Prostate gland (tissue), 2 donors: ENCODE results near the gene ITGA11. TPM values are rescaled to one million over a fixed set of nuclear protein-coding genes. Genes with fewer than 3 reads are reported as not detected.
A peak's percentile ranks its signal among the peaks of the same experiment; 100 is the strongest.

Source experiments
- DNase-seq: peaks from one replicate; pipeline ENCODE4 v3.0.0-alpha.2; 2019; ENCODE audit warnings: low spot score
- H3K27ac ChIP-seq, 2 donors: fragments of 200-600 bp; sonication (generic); 2 replicates each; pipeline ENCODE4 v1.5.1; 2017 to 2019
- H3K27me3 ChIP-seq: fragments of 200-600 bp; sonication (generic); replicated peaks from 2 replicates; pipeline ENCODE4 v1.5.1; 2019; ENCODE audit not compliant: insufficient read depth
- H3K36me3 ChIP-seq, 2 donors: fragments of 200-600 bp; sonication (generic); 1 replicate in 1 of 2; 2 replicates in 1 of 2; pipeline versions ENCODE4 v1.5.1 to v1.8.1; 2017 to 2019
- H3K4me1 ChIP-seq: fragments of 200-600 bp; sonication (generic); replicated peaks from 2 replicates; pipeline ENCODE4 v1.5.1; 2019
- H3K4me3 ChIP-seq, 2 donors: fragments of 200-600 bp; sonication (generic); 2 replicates each; pipeline ENCODE4 v1.5.1; 2017 to 2019
- H3K9me3 ChIP-seq: fragments of 200-600 bp; sonication (generic); 2 replicates; pipeline ENCODE4 v1.5.1; 2017
- CTCF ChIP-seq, 4 experiments: fragments of 200-600 bp in 2 of 4; fragments of 450-650 bp in 2 of 4; sonication (generic) in 2 of 4; IDR thresholded peaks; 1 replicate in 3 of 4; 2 replicates in 1 of 4; pipeline ENCODE4 v1.5.1; 2016 to 2019; ENCODE audit warnings: antibody characterized with exemption in 4 of 4, mild to moderate bottlenecking in 2 of 4, moderate library complexity in 2 of 4
- POLR2A ChIP-seq: fragments of 450-650 bp; IDR thresholded peaks from one replicate; pipeline ENCODE4 v1.6.1; 2016; ENCODE audit warnings: antibody characterized with exemption, mild to moderate bottlenecking
- POLR2AphosphoS5 ChIP-seq: sonication (generic); formaldehyde crosslinking; IDR thresholded peaks from one replicate; pipeline ENCODE4 v1.6.1; 2017; ENCODE audit warnings: antibody characterized with exemption
- WGBS: methylation state at CpG from one replicate; pipeline ENCODE4 v1.1.5; 2018; 5-methylcytosine and 5-hydroxymethylcytosine counted together
- intact Hi-C: fragments of 100-400 bp; cut with DNase I; formaldehyde crosslinking; loops from one replicate; pipeline ENCODE4 v1.14.2; 2022
- total RNA-seq, 2 donors: library from RNA; depleted of rRNA; stranded (reverse); fragments of >200 nt; gene quantifications; one replicate each; pipeline ENCODE4 v1.1.0, GENCODE V29; 2016

Gene ITGA11
- total RNA-seq, 2 donors from 2014 or later: 2.0 to 11.0 TPM

- Histone ChIP-seq H3K36me3 (no peaks in the 10 kb centered on the region), H3K4me1 (peaks cover 6% of the 10 kb centered on the region), H3K27ac (no peak overlapping the region), H3K4me3 (no peak overlapping the region), H3K9me3 (no peaks in the 10 kb centered on the region), H3K27me3 (no peaks in the 10 kb centered on the region)
- TF ChIP-seq POLR2AphosphoS5: no peak
- TF ChIP-seq CTCF (IDR thresholded peaks at IDR 0.05): no peak
- TF ChIP-seq POLR2A: no peak
- intact Hi-C loops: no loop called here
- WGBS: 96% methylated on average over 6 of the region's 6 CpGs
- DNase-seq: no peak
Observed at GRCh38 chr15:68356778-68357177, 75.2 kb downstream of the ITGA11 start.

- Histone ChIP-seq H3K9me3 (no peaks in the 10 kb centered on the region), H3K36me3 (no peaks in the 10 kb centered on the region), H3K4me3 (no peak overlapping the region), H3K27ac (no peak overlapping the region), H3K27me3 (no peaks in the 10 kb centered on the region), H3K4me1 (no peaks in the 10 kb centered on the region)
- TF ChIP-seq POLR2A: no peak
- no peak for TF ChIP-seq POLR2AphosphoS5
- no peak for TF ChIP-seq CTCF (IDR thresholded peaks at IDR 0.05)
- intact Hi-C loops: no loop called here
- WGBS: 95% methylated on average over 4 of the region's 4 CpGs
- DNase-seq: no peak
Observed at GRCh38 chr15:68354923-68355322, 77.0 kb downstream of the ITGA11 start.

GRCh38 chr15:68354268-68354667 lies 77.7 kb downstream of the ITGA11 start:
- TF ChIP-seq POLR2AphosphoS5 (no peak), CTCF (IDR thresholded peaks at IDR 0.05) (no peak), POLR2A (no peak)
- Histone ChIP-seq H3K9me3 (no peaks in the 10 kb centered on the region), H3K27ac (no peak overlapping the region), H3K36me3 (no peaks in the 10 kb centered on the region), H3K4me1 (no peaks in the 10 kb centered on the region), H3K4me3 (no peak overlapping the region), H3K27me3 (no peaks in the 10 kb centered on the region)
- intact Hi-C loops: no loop called here
- 94% methylated on average over 2 of the region's 2 CpGs for WGBS
- no peak for DNase-seq

GRCh38 chr15:68353421-68354135 lies 78.4 kb downstream of the ITGA11 start:
- intact Hi-C loops: no loop called here
- 82% methylated on average over 7 of the region's 7 CpGs for WGBS

More at GRCh38 chr15:68353421-68354135, 78.4 kb downstream of the ITGA11 start:
- Histone ChIP-seq H3K27ac (peak overlapping the region; percentile 85), H3K4me3 (no peak overlapping the region), H3K27me3 (no peaks in the 10 kb centered on the region), H3K4me1 (no peaks in the 10 kb centered on the region), H3K9me3 (no peaks in the 10 kb centered on the region), H3K36me3 (no peaks in the 10 kb centered on the region)
- TF ChIP-seq CTCF (IDR thresholded peaks at IDR 0.05) (no peak), POLR2AphosphoS5 (no peak), POLR2A (no peak)
- DNase-seq: no peak
